Tibial nerve (tissue), 4 donors: Measurements from ENCODE around the gene QTRT2.

ENCODE experiments used
- CTCF ChIP-seq, 5 experiments: fragments of 200-600 bp in 3 of 5; fragments of 450-650 bp in 2 of 5; sonication (generic) in 3 of 5; IDR thresholded peaks; one replicate each; pipeline ENCODE4 v1.5.1; 2016 to 2019; ENCODE audit warnings: antibody characterized with exemption in 5 of 5, mild to moderate bottlenecking in 3 of 5, moderate library complexity in 2 of 5
- EP300 ChIP-seq, 2 donors: sonication (generic); formaldehyde crosslinking; IDR thresholded peaks; one replicate each; pipeline ENCODE4 v1.6.1; 2017; ENCODE audit warnings: antibody characterized with exemption in 2 of 2, mild to moderate bottlenecking in 1 of 2
- POLR2A ChIP-seq, 2 donors: fragments of 450-650 bp; IDR thresholded peaks; one replicate each; pipeline ENCODE4 v1.6.1; 2017; ENCODE audit warnings: antibody characterized with exemption in 2 of 2, mild to moderate bottlenecking in 2 of 2, moderate library complexity in 2 of 2

- TF ChIP-seq CTCF (IDR thresholded peaks at IDR 0.05), result no peak
- no peak for TF ChIP-seq POLR2A (IDR thresholded peaks at IDR 0.05)
- no peak for TF ChIP-seq EP300 (IDR thresholded peaks at IDR 0.05)
Measured at GRCh38 chr3:114011059-114011797, 45.3 kb upstream of the QTRT2 start.
